Endothelial cell of umbilical vein (primary cell): ENCODE results near the gene PTPRCAP. TPM values are rescaled to one million over a fixed set of nuclear protein-coding genes. Genes with fewer than 3 reads are reported as not detected.

Experiments
- BruUV-seq: library from RNA; stranded (reverse); fragments of 400-500 nt; replicated peaks from 2 replicates; lab custom pipeline; 2021; lab: Mats Ljungman, UMichigan
- CTCF ChIA-PET: fragments of 300-600, 350-600 bp; sonication (Branson Sonifier 250); formaldehyde crosslinking; loops from one replicate; lab custom pipeline; 2021; ENCODE audit warnings: antibody characterized with exemption, inconsistent platforms; lab: Charles Lee
- POLR2A ChIA-PET: fragments of 300-600, 350-600 bp; sonication (Branson Sonifier 250); formaldehyde crosslinking; loops from one replicate; lab custom pipeline; 2021; ENCODE audit warnings: antibody characterized with exemption, inconsistent platforms; lab: Charles Lee
- DNase-seq: peaks from one replicate; pipeline ENCODE4 v3.0.0-alpha.2; 2011; ENCODE audit warnings: low read depth, low spot score
- FAIRE-seq: peaks from 2 replicates; lab custom pipeline; 2011; peaks lifted over from hg19 to GRCh38; lab: Jason Lieb, UNC
- H2AFZ ChIP-seq: 2 replicates; pipeline ENCODE4 v1.6.0; 2012; ENCODE audit warnings: low read depth, low read length, control low read depth, inconsistent platforms
- H3K27ac ChIP-seq: 2 replicates; pipeline ENCODE4 v1.5.1; 2011; ENCODE audit warnings: low read depth, mild to moderate bottlenecking, control low read depth, low read length, moderate library complexity; ENCODE audit not compliant: insufficient read depth
- H3K27me3 ChIP-seq, 2 experiments: 2 replicates each; pipeline versions ENCODE4 v1.6.0 to v1.6.1; 2011; ENCODE audit warnings: low read length in 2 of 2, mixed read lengths in 1 of 2; ENCODE audit not compliant: control insufficient read depth in 2 of 2, insufficient read depth in 2 of 2
- H3K36me3 ChIP-seq, 2 experiments: 2 replicates in 1 of 2; 3 replicates in 1 of 2; pipeline ENCODE4 v1.5.1; 2011; ENCODE audit warnings: low read length in 2 of 2, mild to moderate bottlenecking in 1 of 2, moderate library complexity in 1 of 2; ENCODE audit not compliant: control insufficient read depth in 2 of 2, insufficient read depth in 2 of 2; ENCODE audit errors: extremely low read depth in 1 of 2
- H3K4me1 ChIP-seq: 3 replicates; pipeline ENCODE4 v1.5.1; 2011; ENCODE audit warnings: mild to moderate bottlenecking, low read length; ENCODE audit not compliant: control insufficient read depth, insufficient read depth; ENCODE audit errors: extremely low read depth
- H3K4me2 ChIP-seq: 2 replicates; pipeline ENCODE4 v1.6.1; 2011; ENCODE audit warnings: low read length, control low read depth, mixed read lengths; ENCODE audit not compliant: insufficient read depth
- H3K4me3 ChIP-seq, 3 experiments: fragments of 200-600 bp in 1 of 3; sonication (generic), shearing (Covaris generic) in 1 of 3; replicated peaks in 1 of 3; 2 replicates each; pipeline ENCODE4 v1.5.1; 2011 to 2016; ENCODE audit warnings: control low read depth in 3 of 3, low read length in 3 of 3, mild to moderate bottlenecking in 2 of 3, inconsistent platforms in 1 of 3, low read depth in 1 of 3, moderate library complexity in 1 of 3; ENCODE audit not compliant: insufficient read depth in 1 of 3
- H3K79me2 ChIP-seq: 2 replicates; pipeline ENCODE4 v1.6.0; 2012; ENCODE audit warnings: low read length, inconsistent platforms; ENCODE audit not compliant: control insufficient read depth, insufficient read depth
- H3K9ac ChIP-seq: replicated peaks from 2 replicates; pipeline ENCODE3; 2011; ENCODE audit warnings: low read length, control low read depth; ENCODE audit not compliant: insufficient read depth; ENCODE audit errors: extremely low read depth
- H3K9me1 ChIP-seq: replicated peaks from 3 replicates; pipeline ENCODE4 v1.6.0; 2011; ENCODE audit warnings: mild to moderate bottlenecking, low read length; ENCODE audit not compliant: control insufficient read depth, insufficient read depth; ENCODE audit errors: extremely low read depth
- H3K9me3 ChIP-seq: replicated peaks from 2 replicates; pipeline ENCODE4 v1.5.1; 2012; ENCODE audit warnings: low read length, inconsistent platforms; ENCODE audit not compliant: control insufficient read depth, insufficient read depth
- H4K20me1 ChIP-seq: replicated peaks from 2 replicates; pipeline ENCODE3; 2011; ENCODE audit warnings: mild to moderate bottlenecking, low read length; ENCODE audit not compliant: control insufficient read depth, insufficient read depth; ENCODE audit errors: extremely low read depth
- CTCF ChIP-seq, 2 donors: IDR thresholded peaks; 1 replicate in 1 of 2; 2 replicates in 1 of 2; pipeline ENCODE4 v1.5.1; 2011; ENCODE audit warnings: low read length in 2 of 2, mild to moderate bottlenecking in 2 of 2, moderate library complexity in 2 of 2, control low read depth in 1 of 2, inconsistent platforms in 1 of 2, low read depth in 1 of 2; ENCODE audit not compliant: insufficient read depth in 1 of 2; ENCODE audit errors: extremely low read depth in 1 of 2
- EZH2 ChIP-seq: IDR thresholded peaks from 2 replicates; pipeline ENCODE4 v1.6.1; 2012; ENCODE audit warnings: borderline replicate concordance, low read depth, mild to moderate bottlenecking, moderate library complexity, low read length, inconsistent platforms; ENCODE audit not compliant: severe bottlenecking
- FOS ChIP-seq: IDR thresholded peaks from 2 replicates; pipeline ENCODE4 v1.6.1; 2011; ENCODE audit warnings: mild to moderate bottlenecking, low read length, moderate library complexity, borderline replicate concordance; ENCODE audit not compliant: insufficient read depth
- GATA2 ChIP-seq: IDR thresholded peaks from 2 replicates; pipeline ENCODE4 v1.7.0; 2011; ENCODE audit warnings: low read depth, mild to moderate bottlenecking, moderate library complexity, mixed read lengths, low read length; ENCODE audit not compliant: insufficient read length, insufficient read depth
- JUN ChIP-seq: IDR thresholded peaks from 2 replicates; pipeline ENCODE4 v1.6.1; 2011; ENCODE audit warnings: borderline replicate concordance, low read depth; ENCODE audit not compliant: insufficient read length, insufficient read depth
- MAX ChIP-seq: IDR thresholded peaks from 2 replicates; pipeline ENCODE4 v1.6.1; 2011; ENCODE audit not compliant: insufficient read depth, insufficient read length
- MYC ChIP-seq: IDR thresholded peaks from one replicate; pipeline ENCODE4 v1.6.1; 2011; ENCODE audit warnings: mild to moderate bottlenecking, low read depth, low read length
- POLR2A ChIP-seq: IDR thresholded peaks from 2 replicates; pipeline ENCODE4 v1.6.1; 2012; ENCODE audit warnings: low read depth, mild to moderate bottlenecking, control low read depth, low read length
- POLR2AphosphoS5 ChIP-seq: IDR thresholded peaks from 2 replicates; pipeline ENCODE4 v1.6.1; 2012; ENCODE audit warnings: low read depth, mild to moderate bottlenecking, control low read depth, low read length, moderate library complexity; ENCODE audit not compliant: insufficient read depth
- dilution Hi-C: fragments of 300-500 bp; cut with MboI; formaldehyde crosslinking; loops from one replicate; pipeline ENCODE4 v1.15.0; 2019; ENCODE audit warnings: low sequenced_read_pairs; ENCODE audit not compliant: extremely low pct_ligation_motif_present
- intact Hi-C: fragments of 100-400 bp; cut with micrococcal nuclease; formaldehyde crosslinking; loops from one replicate; pipeline ENCODE4 v1.10.0; 2022
- polyA plus RNA-seq, 4 experiments: library from polyadenylated mRNA; depleted of rRNA in 3 of 4; stranded (reverse) in 3 of 4; unstranded in 1 of 4; fragments of >200 nt; gene quantifications; 2 replicates each; pipeline versions ENCODE4 v1.2.1 to v1.2.3, GENCODE V29; 2011 to 2012; ENCODE audit warnings: missing spikeins in 1 of 4
- total RNA-seq: library from RNA; stranded (reverse); gene quantifications from 2 replicates; pipeline ENCODE4 v1.2.3, GENCODE V29; 2021

Gene PTPRCAP
- total and polyA plus RNA-seq, 2 donors (not counting 3 experiments of a cell fraction or from before 2014, with no cell fraction given) = 3.6 TPM; not detected in 1

- Histone ChIP-seq H3K27ac (no peak overlapping the region), H3K9me3 (no peaks in the 10 kb centered on the region), H3K36me3 (peaks cover 0 to 22% of the 10 kb centered on the region in 2 experiments), H3K27me3 (no peaks in the 10 kb centered on the region), H2AFZ (no peak overlapping the region), H3K9ac (no peak overlapping the region), H4K20me1 (no peaks in the 10 kb centered on the region), H3K79me2 (peaks cover 11% of the 10 kb centered on the region), H3K4me3 (no peak overlapping the region), H3K9me1 (no peaks in the 10 kb centered on the region), H3K4me1 (peaks cover 6% of the 10 kb centered on the region), H3K4me2 (no peak overlapping the region)
- POLR2A ChIA-PET = no interaction called here
- DNase-seq (no peak), FAIRE-seq (no peak)
- BruUV-seq = no TSS peak
- intact Hi-C loops = loop anchor here (2.0 kb wide), 2 partner anchors 39 to 63 kb away; partner anchors contain the start of gene PITPNM1
- CTCF ChIA-PET = no interaction called here
- dilution Hi-C loops = no loop called here
- no peak for TF ChIP-seq POLR2A
- no peak for TF ChIP-seq MAX
Observed at GRCh38 chr11:67441731-67442351, 4.4 kb upstream of the PTPRCAP start.

- Histone ChIP-seq H3K9ac (no peak overlapping the region), H4K20me1 (no peaks in the 10 kb centered on the region), H3K27ac (no peak overlapping the region), H3K9me3 (no peaks in the 10 kb centered on the region), H3K4me3 (no peak overlapping the region), H2AFZ (no peak overlapping the region), H3K36me3 (peaks cover 0 to 23% of the 10 kb centered on the region in 2 experiments), H3K27me3 (no peaks in the 10 kb centered on the region), H3K4me1 (peaks cover 6% of the 10 kb centered on the region), H3K4me2 (no peak overlapping the region), H3K79me2 (peaks cover 11% of the 10 kb centered on the region), H3K9me1 (no peaks in the 10 kb centered on the region)
- POLR2A ChIA-PET = interaction anchor here (0.5 kb wide), 1 partner anchor 17 kb away, joined by 3 read pairs; no protein-coding TSS in a partner anchor
- FAIRE-seq = no peak
- DNase-seq = no peak
- TF ChIP-seq CTCF (IDR thresholded peaks at IDR 0.05; ENCODE audit: extremely low read depth in 1 of 2, insufficient read depth in 1 of 2, low read depth in 1 of 2, low read length in 2 of 2) (no peak), POLR2AphosphoS5 (no peak), POLR2A (no peak), JUN (no peak), FOS (no peak), GATA2 (no peak), EZH2 (no peak), MAX (no peak), MYC (no peak)
- dilution Hi-C loops (no loop called here), intact Hi-C loops (no loop called here)
- CTCF ChIA-PET = no interaction called here
- no TSS peak for BruUV-seq
Observed at GRCh38 chr11:67441098-67441563, 3.6 kb upstream of the PTPRCAP start.
